ENCODE data around the gene ARHGAP32. TPM values are rescaled to one million over a fixed set of nuclear protein-coding genes. Genes with fewer than 3 reads are reported as not detected.

ARHGAP32 gene
- total RNA-seq, 1 donor from 2014 or later = 41.5 TPM

GRCh38 chr11:128956401-128957201 lies 235.5 kb downstream of the ARHGAP32 start:
- DNase-seq (ENCODE audit: low spot score) = peak; percentile 51

- no peak for DNase-seq (ENCODE audit: low spot score)
These were observed 236.5 kb downstream of the ARHGAP32 start for GRCh38 chr11:128955636-128956035.

GRCh38 chr11:128953151-128953550 lies 239.0 kb downstream of the ARHGAP32 start:
- no peak for DNase-seq (ENCODE audit: low spot score)

DNA sequence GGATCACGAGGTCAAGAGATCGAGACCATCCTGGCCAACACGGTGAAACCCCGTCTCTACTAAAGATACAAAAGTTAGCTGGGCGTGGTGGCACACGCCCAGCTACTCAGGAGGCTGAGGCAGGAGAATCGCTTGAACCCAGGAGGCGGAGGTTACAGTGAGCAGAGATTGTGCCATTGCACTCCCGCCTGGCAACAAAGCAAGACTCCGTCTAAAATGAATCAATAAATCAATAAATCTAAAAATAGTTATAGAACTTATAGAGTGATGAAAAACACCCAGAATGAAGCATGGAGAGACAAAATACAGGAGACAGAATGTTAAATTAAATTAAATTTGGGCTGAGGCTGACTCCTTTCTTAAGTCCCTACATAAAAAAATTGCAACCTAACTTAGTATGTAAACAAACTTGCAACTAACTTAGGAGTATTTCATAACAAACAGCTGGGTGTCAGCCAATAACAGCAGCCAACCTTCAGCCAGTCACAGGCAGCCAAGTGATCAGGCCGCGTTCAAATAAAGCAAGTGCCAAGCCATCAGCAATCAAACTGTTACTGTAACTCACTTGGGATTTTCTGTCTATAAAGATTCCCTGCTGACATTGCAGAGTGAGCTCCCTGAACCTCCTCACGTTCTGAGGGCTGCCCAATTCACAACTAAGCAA lies 242.2 kb downstream of the ARHGAP32 start:
- peak; percentile 49 for DNase-seq (ENCODE audit: low spot score)

DNA sequence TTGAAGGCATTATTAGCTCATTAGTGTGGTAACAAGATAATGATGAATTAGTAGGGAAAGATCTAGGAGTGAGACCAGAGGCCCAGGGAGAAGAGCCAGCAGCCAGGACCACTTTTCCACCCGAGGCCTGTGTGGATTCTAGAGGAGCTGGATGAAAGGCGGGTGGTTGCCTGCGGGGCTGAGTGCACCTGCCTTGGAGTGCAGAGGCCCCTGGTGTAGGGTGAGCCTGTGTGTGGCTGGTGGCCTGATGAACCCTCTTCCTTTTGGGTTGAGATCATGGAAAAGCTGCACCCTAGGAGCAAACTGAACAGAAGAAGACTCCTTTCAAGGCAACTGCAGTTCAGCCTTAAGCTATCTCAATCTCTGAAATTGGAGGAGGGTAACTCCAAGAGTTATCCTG lies 243.5 kb downstream of the ARHGAP32 start:
- DNase-seq (ENCODE audit: low spot score) = no peak

GRCh38 chr11:128947773-128948172 lies 244.4 kb downstream of the ARHGAP32 start:
- no peak for DNase-seq (ENCODE audit: low spot score)

GRCh38 chr11:128946648-128947047 lies 245.5 kb downstream of the ARHGAP32 start:
- no peak for DNase-seq (ENCODE audit: low spot score)

DNA sequence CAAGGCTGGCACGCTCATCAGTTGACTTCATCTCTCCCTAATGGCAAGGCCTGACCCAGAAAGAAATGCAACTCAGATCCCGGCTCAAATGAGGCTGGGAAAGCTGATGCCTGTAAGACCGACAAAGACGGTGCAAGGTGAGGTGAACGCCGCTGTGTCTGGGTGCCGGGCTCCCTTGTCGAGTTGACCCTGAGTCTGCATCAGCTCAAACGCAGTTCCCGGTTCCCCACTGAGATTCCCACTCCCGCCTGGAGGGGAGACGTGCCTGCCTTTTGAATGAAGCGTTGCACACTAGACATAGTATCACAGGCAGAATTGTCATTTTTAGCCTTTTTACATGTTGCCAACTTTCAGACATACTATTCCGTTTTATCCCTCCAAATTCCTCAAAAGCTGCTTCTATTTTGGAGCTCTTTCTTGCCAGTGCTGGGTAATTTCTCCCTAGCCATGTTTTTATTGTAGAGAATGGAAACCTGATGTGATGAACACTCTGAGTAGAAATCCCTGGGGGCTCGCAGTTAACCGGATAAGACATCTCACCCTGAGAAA lies 248.6 kb downstream of the ARHGAP32 start:
- DNase-seq (ENCODE audit: low spot score) = no peak

- no peak for DNase-seq (ENCODE audit: low spot score)
These were observed 249.2 kb downstream of the ARHGAP32 start, which contains the start of gene TP53AIP1 for GRCh38 chr11:128942817-128943427. Gene TP53AIP1 (minus strand): TSS chr11:128942871. CDS start chr11:128937818, 5,053 bp downstream.

DNA sequence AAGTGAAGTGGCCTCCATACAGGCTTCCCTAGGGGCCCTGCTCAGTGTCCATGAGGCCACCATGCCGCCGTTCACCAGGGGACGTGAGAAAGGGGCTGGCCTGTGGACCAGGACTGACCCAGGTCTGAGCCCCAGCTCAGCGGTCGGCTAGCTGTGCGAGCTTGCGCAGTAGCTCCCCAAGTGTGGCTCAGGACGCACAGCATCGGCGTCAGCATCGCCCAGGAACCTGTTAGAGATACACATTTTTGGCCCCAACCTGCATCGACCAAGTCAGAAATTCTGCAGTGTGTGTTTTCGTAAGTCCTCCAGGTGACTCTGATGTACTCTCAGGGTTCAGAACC lies 249.9 kb downstream of the ARHGAP32 start:
- no peak for DNase-seq (ENCODE audit: low spot score)

DNA sequence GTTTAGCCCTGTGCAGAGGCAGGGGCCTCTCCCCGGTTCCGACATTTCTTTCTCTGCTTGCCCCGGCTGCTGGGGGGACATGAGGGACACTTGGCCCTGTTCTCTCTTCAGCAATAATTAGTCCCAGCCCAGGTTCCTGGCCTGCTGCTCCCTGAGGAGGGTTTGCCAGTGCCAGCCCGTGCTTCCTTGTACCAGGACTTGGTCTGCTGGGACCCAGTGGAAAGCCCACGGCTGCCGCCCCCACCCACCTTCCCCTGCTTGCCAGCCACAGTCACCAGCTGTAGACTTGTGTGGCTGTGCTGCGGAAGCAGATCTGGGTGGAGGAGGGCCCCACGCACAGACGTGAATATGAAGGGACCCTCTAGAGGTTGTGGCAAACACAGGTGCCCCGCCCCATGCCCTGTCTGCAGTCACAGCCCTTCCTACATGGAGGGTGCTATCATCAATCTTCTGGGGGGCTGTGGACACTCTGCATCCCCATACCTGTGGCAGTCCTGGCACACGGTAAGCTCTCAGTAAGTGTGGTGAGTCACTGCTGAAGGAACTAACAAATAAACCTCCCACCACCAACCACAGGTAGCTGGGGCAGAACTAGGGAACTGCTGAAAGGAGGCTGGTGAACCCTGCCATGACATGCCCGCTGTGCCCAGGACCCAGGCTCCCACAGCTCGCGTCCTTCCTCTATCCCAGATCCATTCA lies 250.4 kb downstream of the ARHGAP32 start:
- DNase-seq (ENCODE audit: low spot score) = no peak

DNA sequence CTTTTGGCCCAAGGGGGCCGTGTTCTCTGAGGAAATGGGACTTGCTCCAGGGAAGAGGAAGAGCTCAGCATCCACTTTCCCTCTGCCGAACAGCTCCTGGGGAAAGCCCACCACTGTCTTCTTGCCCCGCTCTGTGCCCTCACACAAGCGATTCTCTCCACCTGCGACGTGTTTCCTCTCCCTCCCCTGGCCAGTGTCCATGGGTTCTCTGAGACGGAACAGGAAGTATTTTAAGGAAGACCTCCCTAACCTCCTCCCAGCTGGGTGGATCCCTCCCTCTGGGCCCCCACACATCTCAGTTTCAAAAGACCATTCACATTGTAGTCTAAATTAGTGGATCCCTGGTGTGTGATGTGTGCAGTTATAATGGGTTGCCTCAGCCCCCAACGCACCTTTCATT lies 251.0 kb downstream of the ARHGAP32 start:
- DNase-seq (ENCODE audit: low spot score) = no peak

DNA sequence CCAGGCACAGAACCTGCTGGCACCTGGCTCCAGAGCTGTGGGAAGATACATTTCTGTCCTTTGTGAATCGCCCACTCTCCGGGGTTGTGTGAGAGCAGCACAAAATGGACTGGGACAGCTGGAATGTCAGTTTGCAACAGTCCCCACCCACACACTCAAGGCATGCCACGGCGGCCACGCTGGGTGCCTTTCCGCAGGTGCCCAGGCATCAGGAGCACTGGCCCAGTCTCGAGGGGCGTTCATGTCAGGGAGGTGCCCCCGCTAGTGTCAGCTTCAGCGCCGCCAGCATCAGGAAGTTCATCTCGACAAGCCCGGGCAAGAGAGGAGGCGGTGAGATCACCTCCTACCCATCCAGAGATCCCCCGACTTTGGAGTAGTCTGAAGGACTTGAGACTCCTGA lies 251.5 kb downstream of the ARHGAP32 start:
- DNase-seq (ENCODE audit: low spot score) = no peak

GRCh38 chr11:128940156-128940555 lies 252.0 kb downstream of the ARHGAP32 start:
- DNase-seq (ENCODE audit: low spot score) = no peak

GRCh38 chr11:128939591-128939990 lies 252.5 kb downstream of the ARHGAP32 start:
- no peak for DNase-seq (ENCODE audit: low spot score)

- DNase-seq (ENCODE audit: low spot score) = no peak
These were observed 253.8 kb downstream of the ARHGAP32 start for GRCh38 chr11:128938156-128938885.

- DNase-seq (ENCODE audit: low spot score) = no peak
These were observed 254.6 kb downstream of the ARHGAP32 start for GRCh38 chr11:128937480-128937879.

DNA sequence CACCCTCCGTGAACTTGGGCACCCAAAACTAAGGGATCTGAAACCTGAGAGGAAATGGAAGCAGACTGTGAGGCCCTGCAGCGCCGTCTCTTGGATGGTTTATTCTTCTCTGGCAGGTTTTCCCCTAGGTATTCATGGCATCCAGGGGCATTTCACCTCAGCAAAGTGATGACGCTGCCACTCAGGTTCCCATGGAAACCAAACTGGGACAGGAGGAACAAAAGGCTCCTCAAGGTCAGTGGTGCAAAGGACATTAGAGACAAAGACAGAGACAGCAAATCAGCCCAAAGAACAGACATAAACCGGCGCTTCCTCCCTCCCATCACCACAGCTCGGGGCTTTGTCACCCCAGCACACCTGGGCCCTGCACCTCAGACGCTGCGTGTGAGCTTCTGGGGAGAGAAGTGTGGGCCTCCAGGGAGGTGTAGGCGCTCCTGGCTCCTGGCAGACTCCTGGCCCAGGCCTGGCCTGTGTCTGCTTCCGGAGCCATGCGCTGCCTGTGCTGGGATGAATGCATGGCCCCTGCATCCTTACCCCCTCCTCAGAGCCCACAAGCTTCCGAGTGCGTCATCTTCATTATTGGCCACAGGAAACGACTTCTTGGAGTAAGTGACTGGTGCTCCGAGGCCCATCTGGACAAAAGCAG lies 255.4 kb downstream of the ARHGAP32 start:
- DNase-seq (ENCODE audit: low spot score) = no peak

DNA sequence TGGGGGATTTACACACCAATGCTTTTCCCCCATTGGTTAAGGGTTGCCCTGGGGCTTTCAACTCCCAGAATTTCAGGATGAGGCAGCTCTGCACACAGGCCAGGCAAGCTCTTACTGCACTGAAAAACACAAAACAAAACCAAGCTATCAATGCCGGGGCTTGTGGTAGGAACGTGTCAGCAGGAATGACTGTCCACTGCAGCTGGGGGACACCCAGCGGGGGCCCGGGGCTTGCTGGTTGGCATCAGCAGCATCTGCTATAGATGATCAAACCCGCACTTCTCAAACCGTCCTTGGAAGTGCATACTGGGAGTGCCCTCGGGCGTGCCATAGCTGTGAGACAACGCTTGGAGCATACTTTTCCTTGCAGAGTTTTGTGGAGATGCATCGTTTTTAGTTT lies 257.2 kb downstream of the ARHGAP32 start:
- no peak for DNase-seq (ENCODE audit: low spot score)

GRCh38 chr11:128934351-128934750 lies 257.8 kb downstream of the ARHGAP32 start:
- DNase-seq (ENCODE audit: low spot score) = no peak

Data from mucosa of gallbladder (tissue), 1 donor.